ENCODE data around the gene HRH1. TPM values are rescaled to one million over a fixed set of nuclear protein-coding genes. Genes with fewer than 3 reads are reported as not detected.

HRH1 gene
- total and polyA plus RNA-seq, 2 experiments from 2014 or later: not detected

GRCh38 chr3:11116336-11117059 lies 37.8 kb upstream of the HRH1 start:
- no peak overlapping the region for H3K4me3 ChIP-seq
- H3K36me3 ChIP-seq (ENCODE audit: insufficient read depth): no peaks in the 10 kb centered on the region
- H2AFZ ChIP-seq: no peak overlapping the region
- no peak overlapping the region for H3K4me2 ChIP-seq
- H3K27me3 ChIP-seq (ENCODE audit: insufficient read depth): no peaks in the 10 kb centered on the region
- Mint-ChIP-seq H3K9me3 (0 out of 3 replicates have a peak, but pooled peaks cover 5% of the 10 kb centered on the region), H3K27ac (no peak overlapping the region), H3K36me3 (ENCODE audit: low read depth) (no peaks in the 10 kb centered on the region), H3K27me3 (ENCODE audit: insufficient read depth, low read depth, poor library complexity) (peaks cover 7% of the 10 kb centered on the region), H3K4me1 (peaks cover 8% of the 10 kb centered on the region; the same call in 2 of the 3 replicates), H3K4me3 (no peak overlapping the region)
- DNase-seq (ENCODE audit: low spot score) (no peak), ATAC-seq (no peak)
- no peaks in the 10 kb centered on the region for H3K4me1 ChIP-seq (ENCODE audit: insufficient read depth)
- H3K27ac ChIP-seq (ENCODE audit: low read depth): no peak overlapping the region
- TF ChIP-seq ZNF331 (CRISPR knock-in tag; IDR thresholded peaks at IDR 0.05; ENCODE audit: low read depth) (no peak), POLR2AphosphoS5 (IDR thresholded peaks at IDR 0.05; ENCODE audit: low read depth) (no peak), JUNB (IDR thresholded peaks at IDR 0.05; ENCODE audit: unreplicated experiment) (no peak), REST (IDR thresholded peaks at IDR 0.05; ENCODE audit: unreplicated experiment) (no peak), EZH2phosphoT487 (IDR thresholded peaks at IDR 0.05; ENCODE audit: unreplicated experiment) (no peak), STAT1 (IDR thresholded peaks at IDR 0.05; ENCODE audit: unreplicated experiment) (no peak), CTCF (conservative IDR thresholded peaks at IDR 0.05; ENCODE audit: low read depth in 2 of 2) (no peak), ETS1 (IDR thresholded peaks at IDR 0.05) (no peak), NANOG (IDR thresholded peaks at IDR 0.05; ENCODE audit: borderline replicate concordance) (no peak), ZNF114 (CRISPR knock-in tag; IDR thresholded peaks at IDR 0.05) (no peak)
- TF ChIP-seq, protein P1, sequence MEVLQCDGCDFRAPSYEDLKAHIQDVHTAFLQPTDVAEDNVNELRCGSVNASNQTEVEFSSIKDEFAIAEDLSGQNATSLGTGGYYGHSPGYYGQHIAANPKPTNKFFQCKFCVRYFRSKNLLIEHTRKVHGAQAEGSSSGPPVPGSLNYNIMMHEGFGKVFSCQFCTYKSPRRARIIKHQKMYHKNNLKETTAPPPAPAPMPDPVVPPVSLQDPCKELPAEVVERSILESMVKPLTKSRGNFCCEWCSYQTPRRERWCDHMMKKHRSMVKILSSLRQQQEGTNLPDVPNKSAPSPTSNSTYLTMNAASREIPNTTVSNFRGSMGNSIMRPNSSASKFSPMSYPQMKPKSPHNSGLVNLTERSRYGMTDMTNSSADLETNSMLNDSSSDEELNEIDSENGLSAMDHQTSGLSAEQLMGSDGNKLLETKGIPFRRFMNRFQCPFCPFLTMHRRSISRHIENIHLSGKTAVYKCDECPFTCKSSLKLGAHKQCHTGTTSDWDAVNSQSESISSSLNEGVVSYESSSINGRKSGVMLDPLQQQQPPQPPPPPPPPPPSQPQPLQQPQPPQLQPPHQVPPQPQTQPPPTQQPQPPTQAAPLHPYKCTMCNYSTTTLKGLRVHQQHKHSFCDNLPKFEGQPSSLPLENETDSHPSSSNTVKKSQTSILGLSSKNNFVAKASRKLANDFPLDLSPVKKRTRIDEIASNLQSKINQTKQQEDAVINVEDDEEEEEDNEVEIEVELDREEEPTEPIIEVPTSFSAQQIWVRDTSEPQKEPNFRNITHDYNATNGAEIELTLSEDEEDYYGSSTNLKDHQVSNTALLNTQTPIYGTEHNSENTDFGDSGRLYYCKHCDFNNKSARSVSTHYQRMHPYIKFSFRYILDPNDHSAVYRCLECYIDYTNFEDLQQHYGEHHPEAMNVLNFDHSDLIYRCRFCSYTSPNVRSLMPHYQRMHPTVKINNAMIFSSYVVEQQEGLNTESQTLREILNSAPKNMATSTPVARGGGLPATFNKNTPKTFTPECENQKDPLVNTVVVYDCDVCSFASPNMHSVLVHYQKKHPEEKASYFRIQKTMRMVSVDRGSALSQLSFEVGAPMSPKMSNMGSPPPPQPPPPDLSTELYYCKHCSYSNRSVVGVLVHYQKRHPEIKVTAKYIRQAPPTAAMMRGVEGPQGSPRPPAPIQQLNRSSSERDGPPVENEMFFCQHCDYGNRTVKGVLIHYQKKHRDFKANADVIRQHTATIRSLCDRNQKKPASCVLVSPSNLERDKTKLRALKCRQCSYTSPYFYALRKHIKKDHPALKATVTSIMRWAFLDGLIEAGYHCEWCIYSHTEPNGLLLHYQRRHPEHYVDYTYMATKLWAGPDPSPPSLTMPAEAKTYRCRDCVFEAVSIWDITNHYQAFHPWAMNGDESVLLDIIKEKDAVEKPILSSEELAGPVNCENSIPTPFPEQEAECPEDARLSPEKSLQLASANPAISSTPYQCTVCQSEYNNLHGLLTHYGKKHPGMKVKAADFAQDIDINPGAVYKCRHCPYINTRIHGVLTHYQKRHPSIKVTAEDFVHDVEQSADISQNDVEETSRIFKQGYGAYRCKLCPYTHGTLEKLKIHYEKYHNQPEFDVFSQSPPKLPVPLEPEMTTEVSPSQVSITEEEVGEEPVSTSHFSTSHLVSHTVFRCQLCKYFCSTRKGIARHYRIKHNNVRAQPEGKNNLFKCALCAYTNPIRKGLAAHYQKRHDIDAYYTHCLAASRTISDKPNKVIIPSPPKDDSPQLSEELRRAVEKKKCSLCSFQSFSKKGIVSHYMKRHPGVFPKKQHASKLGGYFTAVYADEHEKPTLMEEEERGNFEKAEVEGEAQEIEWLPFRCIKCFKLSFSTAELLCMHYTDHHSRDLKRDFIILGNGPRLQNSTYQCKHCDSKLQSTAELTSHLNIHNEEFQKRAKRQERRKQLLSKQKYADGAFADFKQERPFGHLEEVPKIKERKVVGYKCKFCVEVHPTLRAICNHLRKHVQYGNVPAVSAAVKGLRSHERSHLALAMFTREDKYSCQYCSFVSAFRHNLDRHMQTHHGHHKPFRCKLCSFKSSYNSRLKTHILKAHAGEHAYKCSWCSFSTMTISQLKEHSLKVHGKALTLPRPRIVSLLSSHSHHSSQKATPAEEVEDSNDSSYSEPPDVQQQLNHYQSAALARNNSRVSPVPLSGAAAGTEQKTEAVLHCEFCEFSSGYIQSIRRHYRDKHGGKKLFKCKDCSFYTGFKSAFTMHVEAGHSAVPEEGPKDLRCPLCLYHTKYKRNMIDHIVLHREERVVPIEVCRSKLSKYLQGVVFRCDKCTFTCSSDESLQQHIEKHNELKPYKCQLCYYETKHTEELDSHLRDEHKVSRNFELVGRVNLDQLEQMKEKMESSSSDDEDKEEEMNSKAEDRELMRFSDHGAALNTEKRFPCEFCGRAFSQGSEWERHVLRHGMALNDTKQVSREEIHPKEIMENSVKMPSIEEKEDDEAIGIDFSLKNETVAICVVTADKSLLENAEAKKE (CRISPR knock-in tag; IDR thresholded peaks at IDR 0.05): no peak
- no peaks in the 10 kb centered on the region for H3K9me2 ChIP-seq (ENCODE audit: insufficient read depth)
- no peaks in the 10 kb centered on the region for H3K79me2 ChIP-seq (replicated peaks; ENCODE audit: insufficient read depth)
- no peaks in the 10 kb centered on the region for H4K20me1 ChIP-seq (replicated peaks; ENCODE audit: insufficient read depth)
- H3F3A ChIP-seq (replicated peaks; ENCODE audit: low read depth): no peaks in the 10 kb centered on the region
